OCI-LY7 (cell line): Measurements from ENCODE around the gene KIAA0513.

Experiments used
- CTCF ChIP-seq: fragments of 200-600 bp; sonication (generic); conservative IDR thresholded peaks from 2 replicates; pipeline ENCODE4 v1.5.1; 2014; ENCODE audit warnings: mild to moderate bottlenecking, antibody characterized with exemption, low read length, moderate library complexity, mixed read lengths
- EZH2phosphoT487 ChIP-seq: fragments of 200-600 bp; sonication (generic); IDR thresholded peaks from 2 replicates; pipeline ENCODE4 v1.6.1; 2018; ENCODE audit warnings: low read depth, borderline replicate concordance, mild to moderate bottlenecking, mixed run types, antibody characterized with exemption, low read length, moderate library complexity, mixed read lengths

GRCh38 chr16:85090873-85091521, 63.4 kb downstream of the KIAA0513 start:
- TF ChIP-seq CTCF = no peak
- no peak for TF ChIP-seq EZH2phosphoT487
